ENCODE measurements around the gene SLC25A26. TPM values are rescaled to one million over a fixed set of nuclear protein-coding genes. Genes with fewer than 3 reads are reported as not detected.

SLC25A26 gene
- total RNA-seq, 2 donors from 2014 or later, result 27.1 to 32.6 TPM

DNA sequence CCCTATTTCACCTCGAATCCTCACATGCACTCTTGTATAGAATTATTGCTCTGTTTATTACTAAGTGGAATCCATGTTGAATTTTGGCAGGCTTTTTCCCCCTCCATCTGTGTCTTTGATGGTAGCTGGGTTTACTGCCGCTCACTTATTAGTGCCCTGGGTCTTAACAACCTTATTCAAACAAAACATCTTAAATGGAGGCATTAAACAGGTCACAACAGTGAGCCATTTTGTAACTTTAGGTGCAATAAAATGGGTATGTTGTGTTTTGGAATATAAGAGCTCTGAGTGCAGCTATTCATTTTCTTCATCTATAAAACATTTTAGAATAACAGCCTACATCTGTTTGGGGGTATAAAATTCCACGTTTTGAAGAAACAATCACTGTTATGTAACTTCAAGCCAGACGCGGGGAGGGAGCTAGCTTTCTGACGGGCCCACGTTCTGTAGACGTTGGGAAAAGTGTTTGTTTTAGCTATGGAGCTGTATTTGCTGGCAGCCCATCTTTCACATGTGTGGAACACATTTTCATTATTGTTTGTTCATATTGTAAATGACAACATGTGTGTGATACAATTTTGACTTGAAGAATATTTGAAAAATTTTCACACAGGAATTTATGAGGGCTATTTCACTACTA, 122.0 kb downstream of the SLC25A26 start:
- no peaks in the 10 kb centered on the region for H3K9me3 Mint-ChIP-seq
- H3K27me3 Mint-ChIP-seq, result no peaks in the 10 kb centered on the region
- no peak overlapping the region for H3K27ac Mint-ChIP-seq
- ATAC-seq (replicated peaks), result no peak
- peaks cover 8% of the 10 kb centered on the region for H3K4me1 Mint-ChIP-seq
- no peak overlapping the region for H3K4me3 Mint-ChIP-seq
- peaks cover 26% of the 10 kb centered on the region for H3K36me3 Mint-ChIP-seq (ENCODE audit: low read depth)

DNA sequence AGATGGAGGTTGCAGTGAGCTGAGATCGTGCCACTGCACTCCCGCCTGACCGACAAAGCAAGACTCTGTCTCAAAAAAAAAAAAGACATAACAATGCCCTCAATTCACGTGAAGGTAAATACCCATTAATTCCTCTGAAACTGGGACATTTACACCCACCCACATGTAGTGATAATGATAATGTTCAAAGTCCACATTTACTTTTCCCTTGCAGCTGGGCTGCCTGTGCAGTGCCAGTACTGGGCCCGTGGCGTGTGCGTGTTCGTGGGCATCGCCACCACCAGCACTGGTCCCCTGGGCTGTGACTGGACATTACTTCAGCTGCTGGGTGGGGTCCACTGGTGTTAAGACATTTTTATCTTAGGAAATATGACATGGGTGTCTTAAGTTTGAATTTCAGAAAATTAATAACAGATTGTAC, 123.6 kb downstream of the SLC25A26 start:
- H3K4me3 Mint-ChIP-seq, result no peak overlapping the region
- H3K9me3 Mint-ChIP-seq, result no peaks in the 10 kb centered on the region
- H3K36me3 Mint-ChIP-seq (ENCODE audit: low read depth), result peaks cover 39% of the 10 kb centered on the region
- no peaks in the 10 kb centered on the region for H3K27me3 Mint-ChIP-seq
- no peak overlapping the region for H3K27ac Mint-ChIP-seq
- ATAC-seq (replicated peaks), result no peak
- H3K4me1 Mint-ChIP-seq, result peaks cover 8% of the 10 kb centered on the region

DNA sequence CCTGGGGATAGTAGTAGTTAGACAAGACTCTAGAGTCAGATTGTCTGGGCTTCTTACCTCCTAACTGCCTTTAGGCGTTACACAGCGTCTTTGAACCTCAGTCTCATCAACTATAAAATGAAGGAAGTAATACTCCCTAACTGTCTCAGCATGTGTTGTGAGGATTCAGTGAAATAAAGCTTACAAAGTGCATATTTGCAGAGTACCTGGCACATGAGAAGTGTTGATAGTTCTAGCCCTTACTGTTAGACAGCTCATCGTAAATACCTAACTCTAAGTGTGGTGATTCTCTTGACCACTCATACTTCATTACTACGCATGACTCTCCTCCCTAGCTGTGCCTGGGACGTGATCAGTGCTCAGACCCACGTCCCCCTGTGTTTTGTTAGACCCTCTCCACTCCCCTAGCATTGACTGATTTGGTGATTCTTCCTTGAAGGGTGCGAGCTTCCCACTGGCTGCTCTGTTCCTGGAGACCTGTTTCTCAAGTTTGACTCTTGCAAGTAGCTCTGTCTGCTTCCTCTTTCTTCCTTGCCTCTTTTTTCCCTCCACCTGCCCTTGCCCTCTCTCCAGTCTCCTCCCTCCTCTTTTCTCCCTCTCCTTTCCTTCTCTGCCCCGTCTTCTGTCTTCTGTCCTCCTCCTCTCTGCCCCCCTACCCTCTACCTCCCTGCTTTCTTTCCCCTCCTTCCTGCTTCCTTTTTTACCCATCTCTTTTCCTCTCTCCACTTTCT, 124.2 kb downstream of the SLC25A26 start:
- no peaks in the 10 kb centered on the region for H3K9me3 Mint-ChIP-seq
- H3K27me3 Mint-ChIP-seq, result no peaks in the 10 kb centered on the region
- peaks cover 39% of the 10 kb centered on the region for H3K36me3 Mint-ChIP-seq (ENCODE audit: low read depth)
- H3K4me1 Mint-ChIP-seq, result peaks cover 8% of the 10 kb centered on the region
- ATAC-seq (replicated peaks), result no peak
- no peak overlapping the region for H3K4me3 Mint-ChIP-seq
- peak overlapping the region; percentile 52 for H3K27ac Mint-ChIP-seq

DNA sequence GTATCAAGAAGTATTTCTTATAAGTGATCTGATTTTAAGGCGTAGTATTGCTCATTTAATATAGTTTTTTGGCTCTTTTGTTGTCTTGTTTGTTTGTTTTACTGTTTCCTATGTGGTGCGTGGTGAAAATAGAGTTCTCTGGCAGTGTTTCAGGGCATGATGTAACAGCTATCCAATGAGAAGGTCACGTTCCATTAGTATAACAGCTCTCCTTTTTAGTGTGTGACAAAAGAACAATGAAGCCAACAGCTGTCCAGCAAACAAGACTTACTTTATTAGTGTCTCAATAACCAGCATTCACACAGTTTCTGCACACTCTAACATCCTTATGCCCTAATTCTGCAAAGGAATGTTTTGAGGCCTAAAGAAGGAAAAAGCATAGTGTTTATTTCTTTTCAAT, 127.9 kb downstream of the SLC25A26 start:
- peaks cover 5% of the 10 kb centered on the region for H3K4me1 Mint-ChIP-seq
- no peak overlapping the region for H3K27ac Mint-ChIP-seq
- H3K36me3 Mint-ChIP-seq (ENCODE audit: low read depth), result peaks cover 39% of the 10 kb centered on the region
- H3K9me3 Mint-ChIP-seq, result no peaks in the 10 kb centered on the region
- no peak overlapping the region for H3K4me3 Mint-ChIP-seq
- H3K27me3 Mint-ChIP-seq, result no peaks in the 10 kb centered on the region
- no peak for ATAC-seq (replicated peaks)

DNA sequence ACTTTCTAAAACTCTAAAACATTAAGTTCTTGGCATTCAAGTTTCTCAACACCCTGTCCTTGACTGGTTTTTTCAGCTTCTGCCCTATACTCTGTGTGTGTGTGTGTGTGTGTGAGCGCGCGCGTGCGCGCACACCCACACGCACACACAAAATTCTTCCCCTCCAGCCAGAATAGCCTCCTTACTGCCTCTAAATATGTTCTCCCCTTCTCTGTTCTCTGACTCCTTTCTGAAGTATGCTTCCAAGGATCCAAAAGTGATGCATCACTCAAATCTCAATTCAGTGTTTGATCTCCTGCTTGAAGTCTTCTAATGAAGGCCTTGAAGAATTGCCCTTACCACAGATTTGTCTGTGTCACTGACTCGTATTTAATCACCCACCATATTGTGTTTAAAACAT, 129.8 kb downstream of the SLC25A26 start:
- peaks cover 7% of the 10 kb centered on the region for H3K4me1 Mint-ChIP-seq
- no peak for ATAC-seq (replicated peaks)
- peaks cover 39% of the 10 kb centered on the region for H3K36me3 Mint-ChIP-seq (ENCODE audit: low read depth)
- no peak overlapping the region for H3K4me3 Mint-ChIP-seq
- no peaks in the 10 kb centered on the region for H3K27me3 Mint-ChIP-seq
- H3K9me3 Mint-ChIP-seq, result no peaks in the 10 kb centered on the region
- no peak overlapping the region for H3K27ac Mint-ChIP-seq

DNA sequence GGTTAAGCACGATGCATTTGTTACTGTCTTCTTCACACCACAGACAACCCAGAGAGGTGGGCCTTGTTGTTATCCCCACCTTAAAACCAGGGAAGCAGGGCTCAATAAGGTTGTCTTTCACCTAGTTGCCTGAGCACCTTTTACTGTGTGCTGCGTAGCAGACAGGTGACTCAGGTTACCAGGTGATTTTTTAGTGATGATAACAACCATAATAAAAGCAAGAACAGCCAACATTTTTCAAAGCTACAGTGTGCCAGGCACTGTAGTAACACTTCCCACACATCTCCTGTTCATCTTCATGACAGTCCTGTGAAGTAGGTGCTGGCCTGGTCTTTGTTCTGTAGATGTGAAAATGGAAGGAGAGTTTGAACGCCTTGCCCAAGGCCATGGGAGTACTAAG, 132.2 kb downstream of the SLC25A26 start:
- no peaks in the 10 kb centered on the region for H3K9me3 Mint-ChIP-seq

DNA sequence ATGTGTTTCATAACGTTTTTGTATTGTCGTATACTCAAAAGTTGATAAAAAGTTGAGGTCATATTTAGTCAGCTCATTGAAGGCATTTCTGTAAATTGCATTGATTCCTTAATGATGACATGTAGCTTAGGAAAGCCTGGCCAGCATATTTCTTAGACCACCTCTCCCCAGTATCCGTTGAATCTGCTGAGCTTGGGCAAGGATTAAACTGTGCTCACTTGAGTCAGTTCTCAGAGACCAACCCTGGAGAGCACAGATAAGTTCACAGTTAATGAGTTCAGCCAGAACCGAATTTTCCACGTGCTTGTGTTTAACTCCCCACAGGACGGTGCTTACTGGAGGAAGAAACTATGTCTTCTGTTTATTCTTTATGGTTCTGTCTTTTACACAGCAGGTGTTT, 132.7 kb downstream of the SLC25A26 start:
- no peak for ATAC-seq (replicated peaks)
- no peak overlapping the region for H3K4me3 Mint-ChIP-seq
- peaks cover 13% of the 10 kb centered on the region for H3K36me3 Mint-ChIP-seq (ENCODE audit: low read depth)
- H3K9me3 Mint-ChIP-seq, result no peaks in the 10 kb centered on the region
- peaks cover 7% of the 10 kb centered on the region for H3K4me1 Mint-ChIP-seq
- no peaks in the 10 kb centered on the region for H3K27me3 Mint-ChIP-seq
- H3K27ac Mint-ChIP-seq, result no peak overlapping the region

More for the DNA sequence above, 132.2 kb downstream of the SLC25A26 start:
- Mint-ChIP-seq H3K36me3 (ENCODE audit: low read depth) (peaks cover 18% of the 10 kb centered on the region), H3K4me1 (peaks cover 7% of the 10 kb centered on the region), H3K4me3 (no peak overlapping the region), H3K27ac (no peak overlapping the region), H3K27me3 (no peaks in the 10 kb centered on the region)
- no peak for ATAC-seq (replicated peaks)

DNA sequence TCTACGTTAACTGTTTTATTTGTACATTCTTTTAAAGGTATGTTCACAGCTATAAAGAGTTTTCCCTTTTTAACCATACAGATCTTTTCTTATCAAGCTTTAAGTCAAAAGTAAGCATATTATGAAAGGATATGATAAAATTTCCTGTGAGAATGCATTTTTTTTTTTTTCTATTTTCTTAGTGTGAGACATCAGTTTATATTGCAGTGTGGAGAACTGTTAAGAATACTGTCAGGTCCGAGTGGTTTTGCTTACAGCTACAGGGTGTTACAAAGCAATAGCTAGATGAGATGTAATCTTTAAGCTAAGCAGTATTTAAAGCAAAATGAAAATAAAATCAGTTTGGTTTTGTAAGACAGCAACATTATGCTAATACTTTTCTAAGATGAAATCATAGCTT, 133.2 kb downstream of the SLC25A26 start:
- H3K27ac Mint-ChIP-seq, result no peak overlapping the region
- no peak for ATAC-seq (replicated peaks)
- H3K27me3 Mint-ChIP-seq, result no peaks in the 10 kb centered on the region

DNA sequence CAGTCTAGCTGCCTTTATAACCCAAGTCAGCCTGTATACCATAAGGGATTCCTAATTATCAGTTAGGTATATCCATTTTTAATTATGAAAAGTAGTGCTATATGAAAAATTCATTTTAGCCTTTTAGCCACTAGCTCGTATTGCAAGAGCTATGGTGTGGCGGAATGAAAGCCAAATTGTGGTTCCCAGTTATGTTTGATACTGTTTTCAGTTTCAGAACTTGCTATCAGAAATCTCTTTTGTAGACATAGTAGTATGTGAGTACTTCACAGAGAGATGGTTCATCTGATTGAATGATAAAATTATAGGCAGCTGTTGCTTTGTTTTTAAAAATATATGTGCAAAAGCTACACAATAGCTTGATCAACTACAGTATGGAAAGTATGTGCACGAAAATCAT, 134.6 kb downstream of the SLC25A26 start:
- no peaks in the 10 kb centered on the region for H3K27me3 Mint-ChIP-seq
- peak overlapping the region; percentile 9 for H3K27ac Mint-ChIP-seq
- H3K36me3 Mint-ChIP-seq (ENCODE audit: low read depth), result peaks cover 6% of the 10 kb centered on the region
- ATAC-seq (replicated peaks), result peak; percentile 59
- no peaks in the 10 kb centered on the region for H3K9me3 Mint-ChIP-seq
- H3K4me3 Mint-ChIP-seq, result no peak overlapping the region
- peaks cover 10% of the 10 kb centered on the region for H3K4me1 Mint-ChIP-seq

More for the DNA sequence above, 133.2 kb downstream of the SLC25A26 start:
- Mint-ChIP-seq H3K36me3 (ENCODE audit: low read depth) (peaks cover 8% of the 10 kb centered on the region), H3K9me3 (no peaks in the 10 kb centered on the region), H3K4me1 (peaks cover 8% of the 10 kb centered on the region), H3K4me3 (no peak overlapping the region)

DNA sequence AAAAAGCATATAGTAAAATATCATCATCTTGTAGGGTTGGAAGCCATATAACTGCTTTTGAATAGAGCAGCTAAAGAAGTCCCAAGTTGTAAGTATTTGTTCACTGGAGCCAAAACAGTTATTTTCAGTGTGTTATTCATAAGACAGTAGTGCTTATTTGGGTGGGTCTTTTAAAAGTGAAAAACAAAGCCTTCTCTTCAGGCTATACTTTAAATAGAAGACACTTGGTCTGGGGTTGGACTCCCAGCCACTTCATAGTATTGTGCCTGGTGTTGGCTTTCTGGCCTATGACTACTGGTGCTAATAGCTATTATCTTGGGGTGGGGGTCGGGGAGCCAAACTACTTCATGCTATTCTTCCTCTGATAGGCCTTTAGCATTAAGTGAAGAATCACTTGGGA, 135.2 kb downstream of the SLC25A26 start:
- Mint-ChIP-seq H3K36me3 (ENCODE audit: low read depth) (peaks cover 9% of the 10 kb centered on the region), H3K4me3 (no peak overlapping the region), H3K27me3 (no peaks in the 10 kb centered on the region), H3K4me1 (peaks cover 16% of the 10 kb centered on the region), H3K9me3 (no peaks in the 10 kb centered on the region), H3K27ac (no peak overlapping the region)
- no peak for ATAC-seq (replicated peaks)

DNA sequence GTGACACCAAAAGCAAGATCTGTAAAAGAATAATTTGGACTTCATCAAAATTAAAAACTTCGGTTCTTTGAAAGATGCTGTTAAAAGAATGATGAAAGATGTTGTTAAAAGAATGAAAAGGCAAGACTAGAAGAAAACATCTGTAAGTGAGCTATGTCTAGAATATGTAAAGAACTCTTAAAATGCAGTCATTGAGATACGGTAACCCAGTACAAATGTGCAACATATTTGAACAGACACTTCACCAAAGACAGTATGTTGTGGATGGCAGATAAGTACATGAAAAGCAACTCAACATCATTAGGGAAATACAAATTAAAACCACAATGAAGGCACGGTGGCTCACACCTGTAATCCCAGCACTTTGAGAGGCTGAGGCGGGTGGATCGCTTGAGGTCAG, 140.6 kb downstream of the SLC25A26 start:
- H3K27ac Mint-ChIP-seq, result no peak overlapping the region
- no peaks in the 10 kb centered on the region for H3K9me3 Mint-ChIP-seq
- H3K36me3 Mint-ChIP-seq (ENCODE audit: low read depth), result peaks cover 27% of the 10 kb centered on the region
- no peaks in the 10 kb centered on the region for H3K27me3 Mint-ChIP-seq
- H3K4me3 Mint-ChIP-seq, result no peak overlapping the region
- peaks cover 10% of the 10 kb centered on the region for H3K4me1 Mint-ChIP-seq
- ATAC-seq (replicated peaks), result no peak

DNA sequence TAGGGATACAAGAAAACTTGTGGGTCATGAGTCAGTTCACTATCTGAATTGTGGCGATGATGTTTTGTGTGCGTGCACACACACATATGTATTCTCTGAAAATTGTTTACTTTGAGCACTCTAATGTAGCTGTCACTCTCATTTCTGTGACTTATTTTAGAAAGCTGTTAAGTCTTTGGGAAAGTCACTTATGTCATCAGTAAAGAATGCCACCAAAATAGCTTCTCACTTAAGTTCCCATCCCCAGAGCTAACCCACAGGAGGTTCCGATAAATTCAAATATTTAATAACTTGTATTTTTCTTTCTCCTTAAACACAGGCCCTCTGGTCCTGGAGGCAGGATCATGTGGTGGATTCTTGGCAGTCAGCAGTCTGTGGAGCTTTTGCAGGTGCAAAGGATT, 141.7 kb downstream of the SLC25A26 start:
- H3K27ac Mint-ChIP-seq, result no peak overlapping the region
- H3K4me3 Mint-ChIP-seq, result no peak overlapping the region
- H3K4me1 Mint-ChIP-seq, result peaks cover 10% of the 10 kb centered on the region
- H3K36me3 Mint-ChIP-seq (ENCODE audit: low read depth), result peaks cover 27% of the 10 kb centered on the region
- ATAC-seq (replicated peaks), result no peak
- no peaks in the 10 kb centered on the region for H3K27me3 Mint-ChIP-seq
- no peaks in the 10 kb centered on the region for H3K9me3 Mint-ChIP-seq

DNA sequence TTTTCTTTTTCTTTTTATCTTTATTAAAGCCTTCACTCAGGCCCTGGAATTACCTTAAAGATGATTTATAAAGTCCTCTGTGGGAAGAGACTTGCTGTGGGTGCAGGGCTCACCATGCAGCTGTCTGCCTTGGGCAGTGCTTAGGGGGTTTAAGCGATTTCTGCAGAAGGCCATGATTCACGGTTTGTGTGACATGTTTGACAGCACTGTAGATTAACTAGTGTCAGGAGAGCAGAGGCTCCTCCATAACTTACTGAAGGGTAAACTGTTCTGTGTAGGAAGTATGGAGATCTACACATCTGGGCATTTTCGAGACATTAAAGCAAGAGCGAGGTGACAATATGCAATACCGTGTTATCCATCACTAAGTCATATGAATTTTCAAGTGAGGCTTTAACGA, 142.3 kb downstream of the SLC25A26 start:
- H3K36me3 Mint-ChIP-seq (ENCODE audit: low read depth), result peaks cover 27% of the 10 kb centered on the region
- no peak overlapping the region for H3K27ac Mint-ChIP-seq
- H3K4me1 Mint-ChIP-seq, result peaks cover 10% of the 10 kb centered on the region
- H3K4me3 Mint-ChIP-seq, result no peak overlapping the region
- H3K9me3 Mint-ChIP-seq, result no peaks in the 10 kb centered on the region
- no peaks in the 10 kb centered on the region for H3K27me3 Mint-ChIP-seq
- no peak for ATAC-seq (replicated peaks)

DNA sequence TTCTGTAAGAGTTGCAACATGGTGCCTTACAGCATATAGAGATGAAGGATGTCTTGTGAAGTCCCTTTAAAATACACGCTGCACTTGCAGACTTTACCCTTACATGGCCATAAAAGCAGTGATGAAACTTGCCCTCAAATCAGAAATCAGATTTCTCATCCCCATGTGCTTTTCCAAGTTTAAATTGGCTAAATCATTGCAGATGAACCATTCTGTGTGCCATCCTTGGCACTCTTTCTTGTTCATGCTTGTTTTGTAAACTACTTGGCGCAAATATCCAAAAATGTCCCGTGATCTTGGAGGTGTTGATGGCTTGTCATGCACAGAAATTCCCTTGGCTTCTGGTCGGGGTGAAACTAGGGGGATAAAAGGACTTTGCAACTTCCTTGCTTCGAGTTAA, 144.3 kb downstream of the SLC25A26 start:
- Mint-ChIP-seq H3K27me3 (no peaks in the 10 kb centered on the region), H3K27ac (no peak overlapping the region)
- ATAC-seq (replicated peaks), result no peak

DNA sequence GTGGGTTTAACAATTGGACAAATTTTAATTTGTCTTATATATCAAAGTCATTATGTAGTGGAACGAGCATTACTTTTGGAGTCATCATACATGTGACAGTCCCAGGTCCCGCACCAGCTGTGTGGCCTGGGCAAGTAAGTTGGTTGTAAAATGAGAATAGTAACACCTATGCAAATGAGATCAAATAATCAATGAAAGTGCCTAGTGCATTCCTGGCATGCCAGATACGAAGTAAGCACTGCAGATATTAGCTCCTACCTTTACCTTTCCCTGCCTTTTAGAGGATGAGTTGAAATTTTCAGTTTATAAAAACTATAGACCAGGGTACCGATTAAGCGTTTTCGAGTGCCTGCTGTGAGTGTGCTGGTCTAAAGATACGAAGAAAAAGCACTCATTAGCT, 145.9 kb downstream of the SLC25A26 start:
- H3K27me3 Mint-ChIP-seq, result no peaks in the 10 kb centered on the region
- H3K27ac Mint-ChIP-seq, result no peak overlapping the region
- no peak overlapping the region for H3K4me3 Mint-ChIP-seq
- H3K9me3 Mint-ChIP-seq, result no peaks in the 10 kb centered on the region
- no peak for ATAC-seq (replicated peaks)
- H3K36me3 Mint-ChIP-seq (ENCODE audit: low read depth), result peaks cover 25% of the 10 kb centered on the region
- peaks cover 6% of the 10 kb centered on the region for H3K4me1 Mint-ChIP-seq

More for the DNA sequence above, 144.3 kb downstream of the SLC25A26 start:
- Mint-ChIP-seq H3K4me3 (no peak overlapping the region), H3K4me1 (peaks cover 13% of the 10 kb centered on the region), H3K9me3 (no peaks in the 10 kb centered on the region), H3K36me3 (ENCODE audit: low read depth) (peaks cover 35% of the 10 kb centered on the region)

Measured in activated T-helper 17 cell treated with anti-CD3 and anti-CD28 coated beads, Interleukin-2, amount 50 U/mL, for 72 hours (primary cell).